GM21723 (cell line): Measurements from ENCODE around the gene FAM20C.
"Not testable (repeated sequence)": the region's sequence is repeated elsewhere in the genome, so short reads cannot be mapped to it uniquely, and the experiment has no call there.

Source experiments
- ATAC-seq: cut with Tn5 transposase; IDR thresholded peaks from one replicate; pipeline ENCODE4 v1.9.1; 2021; ENCODE audit warnings: mild to moderate bottlenecking, moderate library complexity; ENCODE audit not compliant: unreplicated experiment

FAM20C gene

GRCh38 chr7:255721-256361 lies 63.5 kb downstream of the FAM20C start:
- ATAC-seq = no peak

GRCh38 chr7:256461-256940 lies 64.1 kb downstream of the FAM20C start:
- no peak for ATAC-seq

- no peak for ATAC-seq
Measured at GRCh38 chr7:256981-257646, 64.7 kb downstream of the FAM20C start.

GRCh38 chr7:257647-257992 lies 65.2 kb downstream of the FAM20C start:
- no peak for ATAC-seq

- no peak for ATAC-seq
Measured at GRCh38 chr7:258476-259190, 66.3 kb downstream of the FAM20C start.

- ATAC-seq = no peak
Measured at GRCh38 chr7:259191-259505, 66.8 kb downstream of the FAM20C start.

GRCh38 chr7:259751-260405 lies 67.5 kb downstream of the FAM20C start:
- ATAC-seq = no peak

GRCh38 chr7:260441-261281 lies 68.3 kb downstream of the FAM20C start:
- no peak for ATAC-seq

- ATAC-seq = no peak
Measured at GRCh38 chr7:261341-262250, 69.2 kb downstream of the FAM20C start.

GRCh38 chr7:262251-262572 lies 69.8 kb downstream of the FAM20C start:
- no peak for ATAC-seq

- not testable (repeated sequence) for ATAC-seq
Measured at GRCh38 chr7:262631-263311, 70.4 kb downstream of the FAM20C start.

- ATAC-seq = not testable (repeated sequence)
Measured at GRCh38 chr7:263483-264351, 71.3 kb downstream of the FAM20C start.

GRCh38 chr7:264541-265191 lies 72.3 kb downstream of the FAM20C start:
- no peak for ATAC-seq

- no peak for ATAC-seq
Measured at GRCh38 chr7:265192-265997, 73.0 kb downstream of the FAM20C start.

- no peak for ATAC-seq
Measured at GRCh38 chr7:265998-266850, 73.9 kb downstream of the FAM20C start.
